Loucy (cell line): ENCODE data around the gene TTC31.

Source experiments
- H2AFZ ChIP-seq: fragments of 200-600 bp; sonication (generic); 2 replicates; pipeline ENCODE4 v1.6.0; 2016; ENCODE audit warnings: antibody characterized with exemption, mild to moderate bottlenecking, low read length, moderate library complexity
- H3F3A ChIP-seq: fragments of 200-600 bp; 2 replicates; pipeline ENCODE4 v1.6.0; 2016; ENCODE audit warnings: antibody characterized with exemption, low read depth, mild to moderate bottlenecking
- H3K27me3 ChIP-seq: fragments of 200-600 bp; sonication (generic); 2 replicates; pipeline ENCODE4 v1.6.1; 2014; ENCODE audit warnings: low read length, mild to moderate bottlenecking; ENCODE audit not compliant: insufficient read depth, poor library complexity, severe bottlenecking
- H3K36me3 ChIP-seq: fragments of 200-600 bp; sonication (generic); 2 replicates; pipeline ENCODE4 v1.6.1; 2016; ENCODE audit warnings: low read length; ENCODE audit not compliant: insufficient read depth
- H3K4me1 ChIP-seq: fragments of 200-600 bp; sonication (generic); 2 replicates; pipeline ENCODE4 v1.5.1; 2014; ENCODE audit warnings: low read length, mild to moderate bottlenecking; ENCODE audit not compliant: insufficient read depth, poor library complexity, severe bottlenecking
- H3K4me2 ChIP-seq: fragments of 200-600 bp; sonication (generic); 2 replicates; pipeline ENCODE4 v1.6.0; 2014; ENCODE audit warnings: antibody characterized with exemption, low read length, low read depth, mild to moderate bottlenecking; ENCODE audit not compliant: poor library complexity, severe bottlenecking
- H3K4me3 ChIP-seq: fragments of 200-600 bp; sonication (generic); 2 replicates; pipeline ENCODE4 v1.5.1; 2014; ENCODE audit warnings: low read length, mild to moderate bottlenecking, mixed read lengths; ENCODE audit not compliant: poor library complexity, severe bottlenecking
- H3K79me2 ChIP-seq: fragments of 200-600 bp; sonication (generic); 2 replicates; pipeline ENCODE4 v1.6.1; 2014; ENCODE audit warnings: low read length; ENCODE audit not compliant: insufficient read depth
- H3K9ac ChIP-seq: fragments of 200-600 bp; sonication (generic); 2 replicates; pipeline ENCODE4 v1.6.0; 2014; ENCODE audit warnings: mild to moderate bottlenecking, low read depth, low read length, moderate library complexity; ENCODE audit not compliant: poor library complexity, severe bottlenecking
- H3K9me2 ChIP-seq: fragments of 200-600 bp; sonication (generic); replicated peaks from 2 replicates; pipeline ENCODE4 v1.6.1; 2016; ENCODE audit warnings: low read depth, low read length, mixed read lengths
- H3K9me3 ChIP-seq: fragments of 200-600 bp; sonication (generic); 2 replicates; pipeline ENCODE4 v1.6.1; 2014; ENCODE audit warnings: mild to moderate bottlenecking, antibody characterized with exemption, low read length, low read depth; ENCODE audit not compliant: insufficient read depth
- H4K20me1 ChIP-seq: fragments of 200-600 bp; sonication (generic); 2 replicates; pipeline ENCODE4 v1.6.0; 2014; ENCODE audit warnings: antibody characterized with exemption, low read length, mild to moderate bottlenecking; ENCODE audit not compliant: insufficient read depth, poor library complexity, severe bottlenecking
- EZH2phosphoT487 ChIP-seq: fragments of 200-600 bp; IDR thresholded peaks from 2 replicates; pipeline ENCODE4 v1.6.1; 2018; ENCODE audit warnings: antibody characterized with exemption, mild to moderate bottlenecking, moderate library complexity, borderline replicate concordance
- TF ChIP-seq, protein P1 (sequence below): fragments of 200-600 bp; sonication (generic); conservative IDR thresholded peaks from 2 replicates; pipeline ENCODE4 v1.5.1; 2014; ENCODE audit warnings: mild to moderate bottlenecking, antibody characterized with exemption, low read length

The TTC31 gene

GRCh38 chr2:74482801-74483674, at the start of gene TTC31, which contains the start of gene CCDC142:
Gene TTC31, plus strand, starts transcription at chr2:74483081. Its CDS starts 15 bp downstream, at chr2:74483096.
Gene CCDC142, minus strand, starts transcription at chr2:74482998. Its CDS starts 161 bp downstream, at chr2:74482837.
- H3K4me2 ChIP-seq, result peak within 1 kb of the TSS; percentile 93
- no peaks in the 10 kb centered on the region for H3K27me3 ChIP-seq
- no peaks in the 10 kb centered on the region for H3K9me2 ChIP-seq
- H3K36me3 ChIP-seq, result no peaks in the 10 kb centered on the region
- H3K79me2 ChIP-seq, result peaks cover 53% of the 10 kb centered on the region
- peaks cover 29% of the 10 kb centered on the region for H3K4me1 ChIP-seq
- no peaks in the 10 kb centered on the region for H3F3A ChIP-seq
- peaks cover 9% of the 10 kb centered on the region for H4K20me1 ChIP-seq
- no peaks in the 10 kb centered on the region for H3K9me3 ChIP-seq
- TF ChIP-seq, protein P1, sequence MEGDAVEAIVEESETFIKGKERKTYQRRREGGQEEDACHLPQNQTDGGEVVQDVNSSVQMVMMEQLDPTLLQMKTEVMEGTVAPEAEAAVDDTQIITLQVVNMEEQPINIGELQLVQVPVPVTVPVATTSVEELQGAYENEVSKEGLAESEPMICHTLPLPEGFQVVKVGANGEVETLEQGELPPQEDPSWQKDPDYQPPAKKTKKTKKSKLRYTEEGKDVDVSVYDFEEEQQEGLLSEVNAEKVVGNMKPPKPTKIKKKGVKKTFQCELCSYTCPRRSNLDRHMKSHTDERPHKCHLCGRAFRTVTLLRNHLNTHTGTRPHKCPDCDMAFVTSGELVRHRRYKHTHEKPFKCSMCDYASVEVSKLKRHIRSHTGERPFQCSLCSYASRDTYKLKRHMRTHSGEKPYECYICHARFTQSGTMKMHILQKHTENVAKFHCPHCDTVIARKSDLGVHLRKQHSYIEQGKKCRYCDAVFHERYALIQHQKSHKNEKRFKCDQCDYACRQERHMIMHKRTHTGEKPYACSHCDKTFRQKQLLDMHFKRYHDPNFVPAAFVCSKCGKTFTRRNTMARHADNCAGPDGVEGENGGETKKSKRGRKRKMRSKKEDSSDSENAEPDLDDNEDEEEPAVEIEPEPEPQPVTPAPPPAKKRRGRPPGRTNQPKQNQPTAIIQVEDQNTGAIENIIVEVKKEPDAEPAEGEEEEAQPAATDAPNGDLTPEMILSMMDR, result peak; percentile 93
- TF ChIP-seq EZH2phosphoT487, result no peak
- H2AFZ ChIP-seq, result peak within 1 kb of the TSS; percentile 82
- H3K9ac ChIP-seq, result peak within 1 kb of the TSS; percentile 80
- peak within 1 kb of the TSS; percentile 79 for H3K4me3 ChIP-seq

GRCh38 chr2:74436111-74436805, 46.6 kb upstream of the TTC31 start:
- H3K4me3 ChIP-seq, result no peak overlapping the region

More at GRCh38 chr2:74436111-74436805, 46.6 kb upstream of the TTC31 start:
- no peak overlapping the region for H2AFZ ChIP-seq
- no peaks in the 10 kb centered on the region for H3F3A ChIP-seq
- no peak for TF ChIP-seq EZH2phosphoT487
- TF ChIP-seq, protein P1, result no peak
- H3K36me3 ChIP-seq, result no peaks in the 10 kb centered on the region
- H3K4me2 ChIP-seq, result peak overlapping the region; percentile 99
- no peaks in the 10 kb centered on the region for H3K9me3 ChIP-seq
- peaks cover 24% of the 10 kb centered on the region; the same call in 1 of the 2 replicates for H3K79me2 ChIP-seq
- H4K20me1 ChIP-seq, result peaks cover 2% of the 10 kb centered on the region
- peaks cover 39% of the 10 kb centered on the region for H3K4me1 ChIP-seq
- H3K9me2 ChIP-seq, result no peaks in the 10 kb centered on the region
- H3K27me3 ChIP-seq, result no peaks in the 10 kb centered on the region
- no peak overlapping the region for H3K9ac ChIP-seq
